NB4 (cell line): ENCODE data around the gene PLA2G3.

Experiments used
- MYC ChIP-seq: IDR thresholded peaks from 2 replicates; pipeline ENCODE4 v1.6.1; 2011; ENCODE audit warnings: low read depth, low read length
- POLR2A ChIP-seq: IDR thresholded peaks from 2 replicates; pipeline ENCODE4 v1.6.1; 2011; ENCODE audit warnings: mild to moderate bottlenecking; ENCODE audit not compliant: insufficient read length; ENCODE audit errors: extremely low read depth
- TF ChIP-seq, protein P1 (sequence below): IDR thresholded peaks from one replicate; pipeline ENCODE4 v1.5.1; 2012; ENCODE audit warnings: low read depth, low read length

DNA sequence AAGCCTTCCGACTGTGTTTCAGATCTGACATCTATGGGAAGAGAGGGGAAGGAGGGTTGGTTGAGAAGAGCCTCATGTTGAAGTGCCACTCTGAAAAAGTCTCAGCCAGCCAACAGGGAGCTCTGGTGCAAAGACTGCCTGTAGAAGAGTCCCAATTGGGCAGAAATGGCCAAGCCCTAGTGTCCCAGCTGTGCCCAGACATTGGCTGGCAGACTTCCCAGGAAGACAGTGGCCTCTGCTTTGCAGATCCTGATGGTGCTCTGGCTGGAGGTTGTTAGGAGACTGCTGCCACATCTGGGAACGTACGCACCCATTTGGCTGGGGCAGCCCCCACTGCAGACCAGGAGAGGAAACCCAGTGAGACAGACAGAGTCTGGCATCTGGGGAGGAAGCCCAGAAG is 3.2 kb upstream of the PLA2G3 start:
- TF ChIP-seq MYC (no peak), POLR2A (no peak)
- TF ChIP-seq, protein P1, sequence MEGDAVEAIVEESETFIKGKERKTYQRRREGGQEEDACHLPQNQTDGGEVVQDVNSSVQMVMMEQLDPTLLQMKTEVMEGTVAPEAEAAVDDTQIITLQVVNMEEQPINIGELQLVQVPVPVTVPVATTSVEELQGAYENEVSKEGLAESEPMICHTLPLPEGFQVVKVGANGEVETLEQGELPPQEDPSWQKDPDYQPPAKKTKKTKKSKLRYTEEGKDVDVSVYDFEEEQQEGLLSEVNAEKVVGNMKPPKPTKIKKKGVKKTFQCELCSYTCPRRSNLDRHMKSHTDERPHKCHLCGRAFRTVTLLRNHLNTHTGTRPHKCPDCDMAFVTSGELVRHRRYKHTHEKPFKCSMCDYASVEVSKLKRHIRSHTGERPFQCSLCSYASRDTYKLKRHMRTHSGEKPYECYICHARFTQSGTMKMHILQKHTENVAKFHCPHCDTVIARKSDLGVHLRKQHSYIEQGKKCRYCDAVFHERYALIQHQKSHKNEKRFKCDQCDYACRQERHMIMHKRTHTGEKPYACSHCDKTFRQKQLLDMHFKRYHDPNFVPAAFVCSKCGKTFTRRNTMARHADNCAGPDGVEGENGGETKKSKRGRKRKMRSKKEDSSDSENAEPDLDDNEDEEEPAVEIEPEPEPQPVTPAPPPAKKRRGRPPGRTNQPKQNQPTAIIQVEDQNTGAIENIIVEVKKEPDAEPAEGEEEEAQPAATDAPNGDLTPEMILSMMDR: no peak
